Measurements from ENCODE around the gene CCT6B.

CCT6B gene

GRCh38 chr17:34892461-34893249 is 68.6 kb downstream of the CCT6B start:
- in situ Hi-C loops (cut with MboI; ENCODE audit: low pct_unique_long_range_greater_than_20kb, low sequenced_read_pairs, unreplicated experiment) = no loop called here
- peak; percentile 40 for TF ChIP-seq CTCF (IDR thresholded peaks at IDR 0.05; ENCODE audit: extremely low read depth, insufficient read depth, missing control alignments)
- DNase-seq (ENCODE audit: low spot score) = peak; percentile 39

- TF ChIP-seq CTCF (IDR thresholded peaks at IDR 0.05; ENCODE audit: extremely low read depth, insufficient read depth, missing control alignments) = no peak
- in situ Hi-C loops (cut with MboI; ENCODE audit: low pct_unique_long_range_greater_than_20kb, low sequenced_read_pairs, unreplicated experiment) = no loop called here
- DNase-seq (ENCODE audit: low spot score) = no peak
Observed at GRCh38 chr17:34886831-34887230, 74.4 kb downstream of the CCT6B start.

- DNase-seq (ENCODE audit: low spot score) = no peak
- TF ChIP-seq CTCF (IDR thresholded peaks at IDR 0.05; ENCODE audit: extremely low read depth, insufficient read depth, missing control alignments) = no peak
- in situ Hi-C loops (cut with MboI; ENCODE audit: low pct_unique_long_range_greater_than_20kb, low sequenced_read_pairs, unreplicated experiment) = no loop called here
Observed at GRCh38 chr17:34885076-34885475, 76.2 kb downstream of the CCT6B start.

GRCh38 chr17:34884597-34884996 is 76.7 kb downstream of the CCT6B start:
- TF ChIP-seq CTCF (IDR thresholded peaks at IDR 0.05; ENCODE audit: extremely low read depth, insufficient read depth, missing control alignments) = no peak
- in situ Hi-C loops (cut with MboI; ENCODE audit: low pct_unique_long_range_greater_than_20kb, low sequenced_read_pairs, unreplicated experiment) = no loop called here
- DNase-seq (ENCODE audit: low spot score) = no peak

GRCh38 chr17:34883106-34884000 is 77.9 kb downstream of the CCT6B start:
- TF ChIP-seq CTCF (IDR thresholded peaks at IDR 0.05; ENCODE audit: extremely low read depth, insufficient read depth, missing control alignments) = no peak
- no peak for DNase-seq (ENCODE audit: low spot score)
- in situ Hi-C loops (cut with MboI; ENCODE audit: low pct_unique_long_range_greater_than_20kb, low sequenced_read_pairs, unreplicated experiment) = no loop called here

GRCh38 chr17:34879146-34879545 is 82.1 kb downstream of the CCT6B start:
- no peak for TF ChIP-seq CTCF (IDR thresholded peaks at IDR 0.05; ENCODE audit: extremely low read depth, insufficient read depth, missing control alignments)
- no peak for DNase-seq (ENCODE audit: low spot score)
- in situ Hi-C loops (cut with MboI; ENCODE audit: low pct_unique_long_range_greater_than_20kb, low sequenced_read_pairs, unreplicated experiment) = no loop called here

All from GM13977 (cell line).